T-helper 2 cell treated with Interferon-gamma antibody and Interleukin-4, amounts not matched to agents 5 μg/mL and 100 μg/mL, for 36 hours (primary cell): ENCODE measurements around the gene DPP7.

Source experiments
- DNase-seq: peaks from one replicate; pipeline ENCODE4 v3.0.0; 2021; ENCODE audit warnings: low spot score
- H3K27ac Mint-ChIP-seq: one replicate; pipeline ENCODE4 v1.8.0; 2021; ENCODE audit warnings: mild to moderate bottlenecking, mixed read lengths
- H3K27me3 Mint-ChIP-seq: one replicate; pipeline ENCODE4 v1.8.0; 2021; ENCODE audit warnings: low read depth, mixed read lengths
- H3K36me3 Mint-ChIP-seq: one replicate; pipeline ENCODE4 v1.8.0; 2021; ENCODE audit warnings: low read depth, mixed read lengths
- H3K4me1 Mint-ChIP-seq: one replicate; pipeline ENCODE4 v1.8.0; 2021; ENCODE audit warnings: low read depth, mixed read lengths
- H3K4me3 Mint-ChIP-seq: one replicate; pipeline ENCODE4 v1.8.0; 2022; ENCODE audit warnings: mild to moderate bottlenecking, moderate library complexity, mixed read lengths
- H3K9me3 Mint-ChIP-seq: one replicate; pipeline ENCODE4 v1.8.0; 2021; ENCODE audit warnings: mixed read lengths

DPP7 gene

GRCh38 chr9:137106662-137107250 is 7.8 kb downstream of the DPP7 start:
- no peak overlapping the region for H3K4me3 Mint-ChIP-seq
- H3K36me3 Mint-ChIP-seq = peaks cover 14% of the 10 kb centered on the region
- no peak overlapping the region for H3K27ac Mint-ChIP-seq
- no peak for DNase-seq
- no peaks in the 10 kb centered on the region for H3K9me3 Mint-ChIP-seq
- H3K27me3 Mint-ChIP-seq = no peaks in the 10 kb centered on the region
- no peaks in the 10 kb centered on the region for H3K4me1 Mint-ChIP-seq

GRCh38 chr9:137105814-137106661 is 8.5 kb downstream of the DPP7 start:
- no peaks in the 10 kb centered on the region for H3K9me3 Mint-ChIP-seq
- no peak overlapping the region for H3K27ac Mint-ChIP-seq
- no peak for DNase-seq
- no peaks in the 10 kb centered on the region for H3K27me3 Mint-ChIP-seq
- no peak overlapping the region for H3K4me3 Mint-ChIP-seq
- H3K4me1 Mint-ChIP-seq = no peaks in the 10 kb centered on the region
- peaks cover 14% of the 10 kb centered on the region for H3K36me3 Mint-ChIP-seq

- no peak overlapping the region for H3K4me3 Mint-ChIP-seq
- H3K4me1 Mint-ChIP-seq = no peaks in the 10 kb centered on the region
- H3K9me3 Mint-ChIP-seq = no peaks in the 10 kb centered on the region
- H3K27ac Mint-ChIP-seq = no peak overlapping the region
- H3K27me3 Mint-ChIP-seq = no peaks in the 10 kb centered on the region
- DNase-seq = no peak
- H3K36me3 Mint-ChIP-seq = peaks cover 20% of the 10 kb centered on the region
These were observed 11.1 kb downstream of the DPP7 start for GRCh38 chr9:137103206-137103999.

GRCh38 chr9:137099231-137099630 is 15.3 kb downstream of the DPP7 start:
- Mint-ChIP-seq H3K27me3 (no peaks in the 10 kb centered on the region), H3K36me3 (peaks cover 27% of the 10 kb centered on the region), H3K27ac (no peak overlapping the region), H3K4me1 (peaks cover 10% of the 10 kb centered on the region), H3K4me3 (no peak overlapping the region), H3K9me3 (no peaks in the 10 kb centered on the region)
- no peak for DNase-seq

- H3K9me3 Mint-ChIP-seq = no peaks in the 10 kb centered on the region
- no peak overlapping the region for H3K27ac Mint-ChIP-seq
- peaks cover 28% of the 10 kb centered on the region for H3K36me3 Mint-ChIP-seq
- H3K4me3 Mint-ChIP-seq = no peak overlapping the region
- peaks cover 12% of the 10 kb centered on the region for H3K4me1 Mint-ChIP-seq
- H3K27me3 Mint-ChIP-seq = no peaks in the 10 kb centered on the region
- no peak for DNase-seq
These were observed 16.6 kb downstream of the DPP7 start for GRCh38 chr9:137097761-137098462.

GRCh38 chr9:137096785-137097546 is 17.6 kb downstream of the DPP7 start:
- no peak for DNase-seq
- Mint-ChIP-seq H3K27ac (peak overlapping the region; percentile 97), H3K4me1 (peaks cover 12% of the 10 kb centered on the region), H3K4me3 (peak overlapping the region; percentile 82), H3K27me3 (no peaks in the 10 kb centered on the region), H3K36me3 (peaks cover 34% of the 10 kb centered on the region), H3K9me3 (no peaks in the 10 kb centered on the region)

GRCh38 chr9:137095664-137096517 is 18.6 kb downstream of the DPP7 start:
- no peaks in the 10 kb centered on the region for H3K27me3 Mint-ChIP-seq
- peak overlapping the region; percentile 82 for H3K4me3 Mint-ChIP-seq
- DNase-seq = peak; percentile 87
- peaks cover 34% of the 10 kb centered on the region for H3K36me3 Mint-ChIP-seq
- peak overlapping the region; percentile 97 for H3K27ac Mint-ChIP-seq
- no peaks in the 10 kb centered on the region for H3K9me3 Mint-ChIP-seq
- peaks cover 12% of the 10 kb centered on the region for H3K4me1 Mint-ChIP-seq

- DNase-seq = no peak
- no peaks in the 10 kb centered on the region for H3K9me3 Mint-ChIP-seq
- H3K27ac Mint-ChIP-seq = peak overlapping the region; percentile 60
- H3K27me3 Mint-ChIP-seq = no peaks in the 10 kb centered on the region
- H3K36me3 Mint-ChIP-seq = peaks cover 20% of the 10 kb centered on the region
- peaks cover 26% of the 10 kb centered on the region for H3K4me1 Mint-ChIP-seq
- H3K4me3 Mint-ChIP-seq = no peak overlapping the region
These were observed 25.1 kb downstream of the DPP7 start for GRCh38 chr9:137089232-137089947.

GRCh38 chr9:137088121-137088520 is 26.4 kb downstream of the DPP7 start:
- H3K9me3 Mint-ChIP-seq = no peaks in the 10 kb centered on the region
- peak overlapping the region; percentile 91 for H3K4me3 Mint-ChIP-seq
- H3K27ac Mint-ChIP-seq = peak overlapping the region; percentile 94
- peaks cover 18% of the 10 kb centered on the region for H3K36me3 Mint-ChIP-seq
- no peaks in the 10 kb centered on the region for H3K27me3 Mint-ChIP-seq
- H3K4me1 Mint-ChIP-seq = peaks cover 25% of the 10 kb centered on the region
- no peak for DNase-seq

GRCh38 chr9:137087409-137087925 is 27.1 kb downstream of the DPP7 start:
- Mint-ChIP-seq H3K9me3 (no peaks in the 10 kb centered on the region), H3K27ac (peak overlapping the region; percentile 94), H3K4me1 (peaks cover 25% of the 10 kb centered on the region), H3K27me3 (no peaks in the 10 kb centered on the region), H3K36me3 (peaks cover 14% of the 10 kb centered on the region), H3K4me3 (peak overlapping the region; percentile 91)
- DNase-seq = no peak

- Mint-ChIP-seq H3K27ac (peak within 1 kb of the TSS; percentile 97), H3K4me3 (peak within 1 kb of the TSS; percentile 91), H3K27me3 (no peaks in the 10 kb centered on the region), H3K9me3 (no peaks in the 10 kb centered on the region), H3K4me1 (peaks cover 25% of the 10 kb centered on the region), H3K36me3 (peaks cover 15% of the 10 kb centered on the region)
- DNase-seq = peak; percentile 100
These were observed 27.8 kb downstream of the DPP7 start, which contains the start of gene MAN1B1 for GRCh38 chr9:137086531-137087408. Gene MAN1B1 (plus strand): TSS chr9:137086985. CDS start chr9:137087000, 15 bp downstream.
